Thyroid gland (tissue), 4 donors: ENCODE measurements around the gene NUP214. TPM values are rescaled to one million over a fixed set of nuclear protein-coding genes. Genes with fewer than 3 reads are reported as not detected.

Experiments
- DNase-seq, 2 donors: peaks; one replicate each; pipeline ENCODE4 v3.0.0-alpha.2; 2019
- H3K27ac ChIP-seq, 3 donors: fragments of 200-600 bp; sonication (generic); 1 replicate in 2 of 3; 2 replicates in 1 of 3; pipeline ENCODE4 v1.5.1; 2016 to 2019; ENCODE audit warnings: mild to moderate bottlenecking in 1 of 3, moderate library complexity in 1 of 3
- H3K27me3 ChIP-seq: fragments of 200-600 bp; sonication (generic); one replicate; pipeline ENCODE4 v1.5.1; 2019
- H3K36me3 ChIP-seq, 2 donors: fragments of 200-600 bp; sonication (generic); one replicate each; pipeline ENCODE4 v1.5.1; 2016 to 2019
- H3K4me1 ChIP-seq, 2 donors: fragments of 200-600 bp; sonication (generic); one replicate each; pipeline ENCODE4 v1.5.1; 2017 to 2019
- H3K4me3 ChIP-seq, 3 donors: fragments of 200-600 bp; sonication (generic); replicated peaks in 1 of 3; 1 replicate in 2 of 3; 2 replicates in 1 of 3; pipeline ENCODE4 v1.5.1; 2016; ENCODE audit warnings: mild to moderate bottlenecking in 1 of 3
- H3K9me3 ChIP-seq: fragments of 200-600 bp; sonication (generic); one replicate; pipeline ENCODE4 v1.5.1; 2017
- POLR2A ChIP-seq, 2 donors: fragments of 450-650 bp; IDR thresholded peaks; one replicate each; pipeline ENCODE4 v1.6.1; 2017; ENCODE audit warnings: antibody characterized with exemption in 2 of 2, mild to moderate bottlenecking in 2 of 2, moderate library complexity in 1 of 2
- WGBS, 2 donors: methylation state at CpG; one replicate each; pipeline ENCODE4 v1.1.5; 2017; 5-methylcytosine and 5-hydroxymethylcytosine counted together
- intact Hi-C: fragments of 100-400 bp; cut with DNase I; formaldehyde crosslinking; loops from one replicate; pipeline ENCODE4 v1.15.1; 2023
- total RNA-seq, 4 donors: library from RNA; depleted of rRNA; stranded (reverse); fragments of >200 nt; gene quantifications; one replicate each; pipeline ENCODE4 v1.2.3, GENCODE V29; 2016
- TF ChIP-seq, protein P1 (sequence below), 6 experiments: fragments of 200-600 bp in 3 of 6; fragments of 450-650 bp in 3 of 6; sonication (generic) in 3 of 6; IDR thresholded peaks; one replicate each; pipeline ENCODE4 v1.5.1; 2016 to 2019; ENCODE audit warnings: antibody characterized with exemption in 6 of 6, mild to moderate bottlenecking in 2 of 6, inconsistent platforms in 1 of 6, moderate library complexity in 1 of 6

NUP214 gene
- total RNA-seq, 4 donors from 2014 or later = 27.3 to 59.2 (median 46.6) TPM

DNA sequence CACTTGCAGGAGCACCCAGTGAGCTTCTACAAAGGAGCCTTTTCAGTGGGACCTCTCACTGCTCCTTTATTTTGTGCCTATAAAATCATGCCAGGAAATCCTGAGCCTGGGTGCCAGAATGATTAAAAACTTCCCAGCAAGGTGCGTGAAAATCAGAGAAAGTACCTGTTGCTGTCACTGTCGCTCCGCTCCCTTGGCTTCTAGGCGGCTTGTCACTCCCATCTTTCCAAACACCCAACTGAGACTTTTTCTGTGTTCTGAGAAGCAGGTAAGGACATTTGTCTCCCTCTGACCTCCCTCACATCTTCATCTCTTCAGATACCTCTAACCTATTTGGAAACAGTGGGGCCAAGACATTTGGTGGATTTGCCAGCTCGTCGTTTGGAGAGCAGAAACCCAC is 97.1 kb downstream of the NUP214 start:
- peaks cover 0 to 3% of the 10 kb centered on the region in 2 donors for H3K36me3 ChIP-seq
- no peak for DNase-seq

DNA sequence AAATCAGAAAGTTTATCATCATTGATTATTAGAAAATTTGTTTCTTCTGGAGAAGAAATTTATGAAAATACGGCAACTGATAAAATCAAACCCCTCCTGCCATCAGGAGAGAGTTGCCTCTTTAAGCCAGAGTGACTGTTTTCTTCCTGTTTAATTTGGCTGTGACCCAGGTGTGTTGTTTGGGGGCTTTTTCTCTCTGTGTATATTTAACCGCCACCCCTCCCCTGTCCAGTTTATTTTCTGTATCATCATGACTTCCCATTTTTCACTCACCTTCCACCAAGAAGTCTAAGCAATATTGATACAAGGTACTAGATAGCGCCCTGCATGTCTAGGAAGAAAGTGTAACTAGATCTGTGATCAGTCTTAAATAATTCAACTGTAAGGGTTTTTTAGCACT is 100.8 kb downstream of the NUP214 start:
- Histone ChIP-seq H3K27me3 (no peaks in the 10 kb centered on the region), H3K4me3 (no peak overlapping the region), H3K36me3 (peaks cover 0 to 9% of the 10 kb centered on the region in 2 donors), H3K9me3 (no peaks in the 10 kb centered on the region), H3K4me1 (peaks cover 0 to 15% of the 10 kb centered on the region in 2 donors), H3K27ac (no peak overlapping the region)
- intact Hi-C loops = no loop called here
- TF ChIP-seq, protein P1, sequence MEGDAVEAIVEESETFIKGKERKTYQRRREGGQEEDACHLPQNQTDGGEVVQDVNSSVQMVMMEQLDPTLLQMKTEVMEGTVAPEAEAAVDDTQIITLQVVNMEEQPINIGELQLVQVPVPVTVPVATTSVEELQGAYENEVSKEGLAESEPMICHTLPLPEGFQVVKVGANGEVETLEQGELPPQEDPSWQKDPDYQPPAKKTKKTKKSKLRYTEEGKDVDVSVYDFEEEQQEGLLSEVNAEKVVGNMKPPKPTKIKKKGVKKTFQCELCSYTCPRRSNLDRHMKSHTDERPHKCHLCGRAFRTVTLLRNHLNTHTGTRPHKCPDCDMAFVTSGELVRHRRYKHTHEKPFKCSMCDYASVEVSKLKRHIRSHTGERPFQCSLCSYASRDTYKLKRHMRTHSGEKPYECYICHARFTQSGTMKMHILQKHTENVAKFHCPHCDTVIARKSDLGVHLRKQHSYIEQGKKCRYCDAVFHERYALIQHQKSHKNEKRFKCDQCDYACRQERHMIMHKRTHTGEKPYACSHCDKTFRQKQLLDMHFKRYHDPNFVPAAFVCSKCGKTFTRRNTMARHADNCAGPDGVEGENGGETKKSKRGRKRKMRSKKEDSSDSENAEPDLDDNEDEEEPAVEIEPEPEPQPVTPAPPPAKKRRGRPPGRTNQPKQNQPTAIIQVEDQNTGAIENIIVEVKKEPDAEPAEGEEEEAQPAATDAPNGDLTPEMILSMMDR (IDR thresholded peaks at IDR 0.05) = no peak
- no peak for TF ChIP-seq POLR2A (IDR thresholded peaks at IDR 0.05)
- WGBS, 2 donors = 81 to 84% methylated on average over 3 of the region's 3 CpGs
- no peak for DNase-seq

More for the DNA sequence above, 97.1 kb downstream of the NUP214 start:
- intact Hi-C loops = no loop called here
- no peaks in the 10 kb centered on the region for H3K27me3 ChIP-seq
- no peak overlapping the region for H3K27ac ChIP-seq
- WGBS, 2 donors = 93 to 96% methylated on average over 6 of the region's 6 CpGs
- H3K4me3 ChIP-seq = no peak overlapping the region
- H3K4me1 ChIP-seq = peaks cover 0 to 5% of the 10 kb centered on the region in 2 donors
- TF ChIP-seq, protein P1 (IDR thresholded peaks at IDR 0.05) = no peak
- TF ChIP-seq POLR2A (IDR thresholded peaks at IDR 0.05) = no peak
- no peaks in the 10 kb centered on the region for H3K9me3 ChIP-seq

DNA sequence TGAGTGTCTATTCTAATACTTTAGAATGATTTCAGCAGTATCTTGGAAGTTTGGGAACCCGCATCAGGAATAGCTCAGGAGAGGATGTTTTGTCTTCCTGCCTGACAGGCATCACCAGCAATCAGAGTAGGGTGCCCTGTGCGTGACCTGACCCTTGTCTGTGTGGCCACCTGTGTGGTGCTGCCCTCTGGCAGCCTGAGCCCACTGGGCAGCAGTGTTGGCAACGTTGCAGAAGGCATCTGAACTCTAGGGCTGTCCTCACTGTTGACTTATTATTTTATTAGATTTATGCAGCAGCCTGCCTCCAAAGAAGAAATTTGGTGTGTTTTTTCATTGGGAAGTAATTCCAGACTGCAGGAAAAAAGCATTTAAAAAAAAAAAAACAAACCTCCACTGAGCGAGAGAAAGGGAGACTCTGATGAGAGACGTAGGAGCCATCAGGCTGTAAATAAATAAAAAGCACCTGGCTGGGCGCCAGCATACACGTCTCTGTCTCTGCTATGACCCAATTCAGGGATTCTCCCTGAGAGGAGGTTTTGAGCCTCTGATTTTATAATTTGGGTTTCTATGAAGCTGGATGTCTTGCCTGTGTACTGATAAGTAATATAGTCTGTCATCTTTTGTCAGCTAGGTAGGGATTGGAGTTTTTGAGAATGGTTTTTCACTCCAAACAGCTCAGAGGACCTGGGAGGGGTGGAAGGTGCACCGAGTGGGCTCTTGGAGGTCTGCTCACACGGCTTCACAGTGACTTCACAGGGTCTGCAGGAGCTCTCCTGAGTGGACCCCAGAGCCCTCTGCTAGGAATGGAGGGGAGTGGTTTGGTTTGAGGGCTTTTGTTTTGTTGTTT is 101.9 kb downstream of the NUP214 start:
- TF ChIP-seq, protein P1 (IDR thresholded peaks at IDR 0.05) = no peak
- no peak for TF ChIP-seq POLR2A (IDR thresholded peaks at IDR 0.05)
- intact Hi-C loops = no loop called here
- peaks cover 0 to 15% of the 10 kb centered on the region in 2 donors for H3K4me1 ChIP-seq
- 44 to 60% methylated on average over 9 of the region's 9 CpGs for WGBS, 2 donors
- peak; percentile 28 to 49 for DNase-seq
- H3K4me3 ChIP-seq = no peak overlapping the region
- no peaks in the 10 kb centered on the region for H3K9me3 ChIP-seq
- peaks cover 10 to 19% of the 10 kb centered on the region in 2 donors for H3K36me3 ChIP-seq
- no peaks in the 10 kb centered on the region for H3K27me3 ChIP-seq
- no peak overlapping the region for H3K27ac ChIP-seq

DNA sequence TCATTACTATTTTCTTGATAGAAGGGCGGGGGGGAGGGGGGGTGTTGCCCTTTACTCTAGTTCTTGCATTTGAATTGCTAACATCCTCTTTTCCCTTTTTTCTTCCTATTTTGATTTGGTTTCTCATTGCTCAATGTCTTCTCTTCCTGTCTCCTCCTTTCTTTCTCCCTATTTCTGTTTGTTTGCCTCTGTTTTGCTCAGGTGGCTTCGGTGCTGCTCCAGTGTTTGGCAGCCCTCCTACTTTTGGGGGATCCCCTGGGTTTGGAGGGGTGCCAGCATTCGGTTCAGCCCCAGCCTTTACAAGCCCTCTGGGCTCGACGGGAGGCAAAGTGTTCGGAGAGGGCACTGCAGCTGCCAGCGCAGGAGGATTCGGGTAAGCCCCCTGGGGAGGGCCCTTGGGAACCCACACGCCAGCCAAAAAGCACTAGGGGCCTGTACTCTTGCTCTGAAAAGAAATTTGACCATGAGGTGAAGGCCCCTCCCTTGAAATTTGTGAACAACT is 102.6 kb downstream of the NUP214 start:
- H3K4me1 ChIP-seq = peaks cover 0 to 15% of the 10 kb centered on the region in 2 donors
- H3K9me3 ChIP-seq = no peaks in the 10 kb centered on the region
- H3K27ac ChIP-seq = no peak overlapping the region
- DNase-seq = peak; percentile 71
- TF ChIP-seq, protein P1 (IDR thresholded peaks at IDR 0.05) = no peak
- no peak for TF ChIP-seq POLR2A (IDR thresholded peaks at IDR 0.05)
- intact Hi-C loops = no loop called here
- H3K4me3 ChIP-seq = no peak overlapping the region
- peaks cover 14 to 24% of the 10 kb centered on the region in 2 donors for H3K36me3 ChIP-seq
- 32 to 41% methylated on average over 3 to 9 of the region's 9 CpGs for WGBS, 2 donors
- no peaks in the 10 kb centered on the region for H3K27me3 ChIP-seq

GRCh38 chr9:131228988-131229387 is 103.6 kb downstream of the NUP214 start:
- Histone ChIP-seq H3K4me1 (peaks cover 0 to 15% of the 10 kb centered on the region in 2 donors), H3K27me3 (no peaks in the 10 kb centered on the region), H3K36me3 (peaks cover 18 to 33% of the 10 kb centered on the region in 2 donors), H3K27ac (no peak overlapping the region), H3K4me3 (no peak overlapping the region), H3K9me3 (no peaks in the 10 kb centered on the region)
- intact Hi-C loops = no loop called here
- TF ChIP-seq POLR2A (IDR thresholded peaks at IDR 0.05) = no peak
- TF ChIP-seq, protein P1 (IDR thresholded peaks at IDR 0.05) = no peak
- 86 to 91% methylated on average over 8 of the region's 8 CpGs for WGBS, 2 donors
- no peak for DNase-seq
